ENCODE results near the gene ANTKMT.

The ANTKMT gene

GRCh38 chr16:717450-718245, 3.3 kb upstream of the ANTKMT start:
- no peak overlapping the region for H3K4me3 ChIP-seq (ENCODE audit: low read depth, low read length)
- TF ChIP-seq CTCF (IDR thresholded peaks at IDR 0.05; ENCODE audit: insufficient read depth, low read depth, low read length, missing control alignments), result no peak
- no peak for DNase-seq (ENCODE audit: low read depth)

- H3K4me3 ChIP-seq (ENCODE audit: low read depth, low read length), result no peak overlapping the region
- no peak for DNase-seq (ENCODE audit: low read depth)
- no peak for TF ChIP-seq CTCF (IDR thresholded peaks at IDR 0.05; ENCODE audit: insufficient read depth, low read depth, low read length, missing control alignments)
These were observed 2.6 kb upstream of the ANTKMT start for GRCh38 chr16:718389-718788.

- H3K4me3 ChIP-seq (ENCODE audit: low read depth, low read length), result no peak overlapping the region
- TF ChIP-seq CTCF (IDR thresholded peaks at IDR 0.05; ENCODE audit: insufficient read depth, low read depth, low read length, missing control alignments), result no peak
- no peak for DNase-seq (ENCODE audit: low read depth)
These were observed 2.0 kb upstream of the ANTKMT start for GRCh38 chr16:718922-719321.

- DNase-seq (ENCODE audit: low read depth), result no peak
- H3K4me3 ChIP-seq (ENCODE audit: low read depth, low read length), result peak overlapping the region; percentile 86
- TF ChIP-seq CTCF (IDR thresholded peaks at IDR 0.05; ENCODE audit: insufficient read depth, low read depth, low read length, missing control alignments), result no peak
These were observed 1.0 kb upstream of the ANTKMT start for GRCh38 chr16:719815-720446.

- peak overlapping the region; percentile 86 for H3K4me3 ChIP-seq (ENCODE audit: low read depth, low read length)
- peak; percentile 21 for TF ChIP-seq CTCF (IDR thresholded peaks at IDR 0.05; ENCODE audit: insufficient read depth, low read depth, low read length, missing control alignments)
- DNase-seq (ENCODE audit: low read depth), result peak; percentile 85
These were observed 428 bp upstream of the ANTKMT start for GRCh38 chr16:720447-720989.

GRCh38 chr16:721765-722540, 1.0 kb downstream of the ANTKMT start:
- TF ChIP-seq CTCF (IDR thresholded peaks at IDR 0.05; ENCODE audit: insufficient read depth, low read depth, low read length, missing control alignments), result no peak
- H3K4me3 ChIP-seq (ENCODE audit: low read depth, low read length), result peak overlapping the region; percentile 86
- no peak for DNase-seq (ENCODE audit: low read depth)
